HPDE6-E6E7 (cell line): ENCODE data around the gene M1AP.

Experiments
- DNase-seq: peaks from one replicate; pipeline ENCODE4 v3.0.0; 2011; ENCODE audit warnings: missing footprints; ENCODE audit errors: extremely low spot score

M1AP gene

DNA sequence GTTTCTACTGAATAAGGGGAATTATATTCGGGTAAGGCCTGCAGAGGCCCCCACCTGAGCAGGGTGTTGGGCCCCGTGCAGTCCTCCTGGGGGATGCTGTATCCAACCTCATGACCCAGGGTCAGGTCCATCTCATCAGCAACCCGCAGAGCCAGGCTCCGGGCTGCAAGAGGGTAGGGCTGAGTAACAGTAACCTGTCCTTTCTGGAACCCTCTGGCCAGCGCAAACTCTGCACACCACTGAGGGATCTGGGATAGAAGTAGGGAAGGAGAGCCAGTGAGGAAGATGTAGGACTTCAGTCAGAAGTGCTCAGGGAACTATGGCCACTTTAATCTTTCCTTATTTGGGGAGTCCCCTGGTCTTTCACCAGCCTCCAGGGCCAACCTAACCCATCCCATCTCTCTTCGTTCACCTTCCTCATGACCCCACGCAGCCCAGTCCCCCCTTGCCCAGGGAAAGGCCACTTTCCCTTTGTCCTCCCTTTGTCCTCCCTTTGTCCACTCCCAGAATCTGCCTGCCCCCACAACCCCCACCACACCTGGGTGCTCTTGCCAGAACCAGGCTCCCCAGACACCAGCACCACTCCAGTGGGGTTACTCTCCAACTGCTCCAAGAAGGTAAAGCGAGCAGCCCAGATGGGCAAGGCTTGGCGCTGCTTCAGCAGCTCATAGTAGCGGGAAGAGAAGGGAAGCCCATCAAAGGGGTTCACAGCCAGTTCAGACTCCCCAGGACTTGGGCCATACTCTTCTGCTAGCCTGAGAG lies 123.0 kb downstream of the M1AP start:
- no peak for DNase-seq

DNA sequence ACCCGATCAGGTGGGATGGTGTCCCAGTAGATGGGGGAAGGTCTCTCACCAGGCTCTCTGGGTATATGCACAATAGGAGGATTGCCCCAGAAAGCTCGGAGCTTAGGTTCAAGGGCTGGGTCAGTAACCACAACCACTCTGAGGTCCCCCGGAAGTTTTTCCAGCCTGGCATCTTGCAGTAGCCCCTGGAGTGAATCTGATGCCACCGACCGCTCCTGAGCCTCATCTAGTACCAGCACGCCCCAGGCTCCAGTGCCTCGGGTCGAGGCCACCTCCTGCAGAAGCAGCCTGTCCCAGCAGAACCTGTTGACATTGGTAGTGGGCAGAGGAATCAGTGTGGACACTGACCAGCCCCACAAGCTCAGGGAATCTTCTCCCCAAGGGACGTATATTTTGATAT lies 124.1 kb downstream of the M1AP start:
- DNase-seq = no peak

DNA sequence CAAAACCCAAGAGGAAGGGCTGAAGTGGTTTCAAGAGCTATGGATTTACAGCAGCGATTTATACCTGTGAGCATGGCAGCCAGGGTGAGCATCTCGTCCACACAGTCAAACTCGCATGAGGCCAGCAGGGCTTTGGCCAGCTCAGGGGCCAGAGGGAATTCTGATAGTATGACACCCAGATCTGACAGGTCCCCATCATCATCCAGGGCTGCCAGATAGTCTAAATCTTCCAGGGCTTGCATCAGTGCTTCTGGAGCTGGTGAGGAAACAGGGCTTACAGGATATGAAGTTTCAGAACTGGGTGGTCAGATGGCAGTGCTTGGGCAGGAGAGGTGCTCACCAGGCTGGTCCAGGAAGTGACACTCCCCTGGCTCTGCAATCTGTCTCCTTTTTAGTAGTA lies 125.6 kb downstream of the M1AP start:
- no peak for DNase-seq

DNA sequence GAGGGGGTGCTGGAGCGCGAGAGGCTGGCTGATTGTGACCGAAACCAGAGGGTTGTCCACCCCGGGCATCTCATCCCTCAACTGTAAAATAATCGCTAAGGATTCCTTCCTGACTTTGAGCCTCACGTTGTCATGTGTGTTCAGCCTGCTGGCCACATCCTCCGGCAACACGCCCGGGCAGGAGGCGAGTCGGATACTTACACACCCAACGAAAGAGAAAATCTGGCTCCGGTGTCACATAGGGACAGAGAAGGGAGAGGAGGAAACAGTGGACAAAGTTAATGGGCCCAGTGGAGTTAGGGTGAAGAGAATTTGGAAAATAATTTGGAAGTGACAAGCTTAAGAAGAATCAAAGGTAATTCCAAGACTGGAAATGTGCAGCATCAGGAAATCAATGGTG lies 131.5 kb downstream of the M1AP start:
- DNase-seq = no peak

DNA sequence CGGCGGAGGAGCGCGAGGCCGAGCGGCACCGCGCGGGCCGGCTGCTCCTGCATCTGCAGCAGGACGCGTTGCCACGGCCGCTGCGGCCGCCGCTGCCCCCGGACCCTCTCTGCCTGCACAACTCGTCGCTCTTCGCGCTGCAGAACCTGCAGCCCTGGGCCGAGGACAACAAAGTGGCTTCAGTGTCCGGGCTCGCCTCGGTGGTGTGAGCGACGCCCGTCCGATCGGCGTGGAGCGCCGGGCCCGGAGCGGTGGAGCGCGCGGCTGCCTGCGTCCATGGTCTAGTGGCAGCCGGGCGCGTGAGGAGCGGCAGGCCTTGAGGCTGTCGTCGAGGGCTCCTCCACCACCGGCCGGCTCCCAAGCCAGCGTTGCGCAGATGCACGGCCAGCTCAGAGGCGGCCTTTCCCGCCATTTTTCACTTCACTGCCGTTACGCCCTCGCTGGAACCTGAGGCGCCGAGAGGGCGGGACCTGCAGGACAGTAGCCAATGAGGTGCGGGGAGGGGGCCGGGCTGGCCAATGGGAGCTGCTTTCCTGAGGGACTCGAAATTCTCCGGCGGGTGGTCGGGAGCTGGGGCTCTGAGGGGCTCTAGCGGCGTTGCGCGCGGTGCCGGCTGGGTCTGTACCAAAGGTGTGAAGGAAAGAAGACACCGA lies 132.0 kb downstream of the M1AP start:
- DNase-seq = no peak

DNA sequence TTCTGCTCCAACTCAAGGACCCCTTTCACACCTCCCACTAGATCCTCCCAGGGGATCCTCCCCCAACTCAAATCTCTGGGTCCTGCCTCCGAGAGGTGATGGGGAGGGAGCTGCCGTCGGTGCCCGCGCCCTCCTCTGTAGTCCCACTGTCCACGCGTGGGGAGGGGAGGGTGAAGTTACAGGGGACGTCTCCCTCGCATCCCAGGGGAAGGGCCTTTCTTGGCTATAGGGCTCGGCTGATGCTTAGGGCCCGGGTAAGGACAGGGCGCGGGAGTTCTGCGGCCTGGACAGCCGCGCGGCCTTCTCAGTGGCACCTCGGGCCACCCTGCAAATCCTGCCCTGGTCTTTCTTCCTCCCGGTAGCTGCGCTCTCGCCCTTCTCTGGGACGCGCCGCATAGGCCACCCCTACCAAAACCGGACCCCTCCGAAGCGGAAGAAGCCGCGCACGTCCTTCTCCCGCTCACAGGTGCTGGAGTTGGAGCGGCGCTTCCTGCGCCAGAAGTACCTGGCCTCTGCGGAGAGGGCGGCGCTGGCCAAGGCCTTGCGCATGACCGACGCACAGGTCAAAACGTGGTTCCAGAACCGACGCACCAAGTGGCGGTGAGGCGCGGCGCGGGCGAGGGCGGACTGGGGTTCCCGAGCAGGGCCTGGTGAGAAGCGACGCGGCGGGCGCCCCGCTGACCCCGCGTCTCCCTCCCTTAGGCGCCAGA lies 132.7 kb downstream of the M1AP start:
- no peak for DNase-seq

DNA sequence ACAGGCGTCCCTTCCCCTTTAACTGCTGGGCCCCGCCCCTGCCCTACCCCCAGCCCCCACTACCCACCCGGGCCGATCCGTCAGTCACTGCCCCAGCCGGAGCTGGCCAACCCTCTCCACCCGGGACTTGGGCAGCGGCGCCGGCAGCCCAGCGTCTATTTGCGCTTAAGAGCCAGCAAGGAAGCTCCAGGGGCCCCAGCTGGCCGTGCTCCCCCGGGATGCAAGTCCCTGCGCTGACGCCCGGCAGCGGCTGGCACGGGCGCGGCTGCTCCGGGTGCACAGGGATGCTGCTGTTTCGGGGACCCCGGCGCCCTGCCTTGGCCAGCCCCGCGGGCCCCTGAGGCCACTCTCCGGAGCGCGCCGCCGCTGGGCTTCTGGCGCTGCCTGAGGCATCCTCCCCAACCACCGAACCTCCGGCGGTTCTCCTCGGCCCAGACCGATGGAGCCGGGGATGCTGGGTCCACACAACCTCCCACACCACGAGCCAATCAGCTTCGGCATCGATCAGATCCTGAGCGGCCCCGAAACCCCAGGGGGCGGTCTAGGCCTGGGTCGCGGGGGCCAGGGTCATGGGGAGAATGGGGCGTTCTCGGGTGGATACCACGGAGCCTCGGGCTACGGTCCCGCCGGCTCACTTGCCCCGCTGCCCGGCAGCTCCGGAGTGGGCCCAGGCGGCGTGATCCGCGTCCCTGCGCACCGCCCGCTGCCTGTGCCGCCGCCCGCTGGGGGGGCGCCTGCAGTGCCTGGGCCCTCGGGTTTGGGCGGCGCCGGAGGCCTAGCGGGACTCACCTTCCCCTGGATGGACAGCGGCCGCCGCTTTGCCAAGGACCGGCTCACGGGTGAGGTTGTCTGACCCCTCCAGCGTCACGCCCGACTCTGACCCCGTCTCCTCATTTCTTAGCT lies 133.5 kb downstream of the M1AP start, which contains the start of gene TLX2:
TSS of gene TLX2 (plus strand) at position 83 of the 903 bp plus-strand sequence. CDS start at position 440, 357 bp downstream.
- DNase-seq = no peak

DNA sequence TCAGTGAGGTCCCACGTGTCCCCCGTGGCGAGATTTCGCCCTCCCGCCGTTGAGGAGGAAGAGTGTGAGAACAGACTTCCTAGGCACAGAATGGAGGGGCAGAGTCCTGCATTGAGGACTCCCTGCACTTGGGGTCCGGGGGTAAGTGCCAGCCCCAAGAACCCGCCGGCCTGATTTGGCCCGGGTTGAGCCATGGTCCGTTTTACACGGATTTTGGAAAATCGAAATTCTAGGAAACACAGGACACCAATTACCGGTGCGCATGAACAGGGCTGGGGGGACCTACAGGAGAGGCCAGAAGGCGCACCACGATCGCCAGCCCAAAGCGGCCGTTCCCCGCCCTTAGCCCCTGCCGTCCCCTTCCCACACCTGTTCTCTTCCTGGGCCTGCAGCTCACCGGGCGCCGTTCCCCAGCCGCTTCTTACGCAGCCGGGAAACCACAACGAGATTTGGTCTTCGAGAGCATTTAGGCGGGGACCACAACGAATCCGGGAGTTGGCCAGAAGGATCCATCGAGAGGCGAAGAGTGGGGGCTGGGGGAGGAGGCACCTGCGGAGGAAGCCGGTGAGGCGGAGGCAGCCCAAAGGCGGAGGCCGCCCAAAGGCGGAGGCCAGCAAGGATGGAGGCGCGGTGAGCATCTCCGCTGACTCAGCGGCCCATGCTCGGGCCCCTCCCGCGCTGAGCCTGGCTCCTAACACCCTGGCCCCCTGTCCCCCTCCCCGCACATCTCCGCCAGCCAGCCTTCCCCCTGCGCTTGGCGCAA lies 134.3 kb downstream of the M1AP start:
- DNase-seq = no peak

DNA sequence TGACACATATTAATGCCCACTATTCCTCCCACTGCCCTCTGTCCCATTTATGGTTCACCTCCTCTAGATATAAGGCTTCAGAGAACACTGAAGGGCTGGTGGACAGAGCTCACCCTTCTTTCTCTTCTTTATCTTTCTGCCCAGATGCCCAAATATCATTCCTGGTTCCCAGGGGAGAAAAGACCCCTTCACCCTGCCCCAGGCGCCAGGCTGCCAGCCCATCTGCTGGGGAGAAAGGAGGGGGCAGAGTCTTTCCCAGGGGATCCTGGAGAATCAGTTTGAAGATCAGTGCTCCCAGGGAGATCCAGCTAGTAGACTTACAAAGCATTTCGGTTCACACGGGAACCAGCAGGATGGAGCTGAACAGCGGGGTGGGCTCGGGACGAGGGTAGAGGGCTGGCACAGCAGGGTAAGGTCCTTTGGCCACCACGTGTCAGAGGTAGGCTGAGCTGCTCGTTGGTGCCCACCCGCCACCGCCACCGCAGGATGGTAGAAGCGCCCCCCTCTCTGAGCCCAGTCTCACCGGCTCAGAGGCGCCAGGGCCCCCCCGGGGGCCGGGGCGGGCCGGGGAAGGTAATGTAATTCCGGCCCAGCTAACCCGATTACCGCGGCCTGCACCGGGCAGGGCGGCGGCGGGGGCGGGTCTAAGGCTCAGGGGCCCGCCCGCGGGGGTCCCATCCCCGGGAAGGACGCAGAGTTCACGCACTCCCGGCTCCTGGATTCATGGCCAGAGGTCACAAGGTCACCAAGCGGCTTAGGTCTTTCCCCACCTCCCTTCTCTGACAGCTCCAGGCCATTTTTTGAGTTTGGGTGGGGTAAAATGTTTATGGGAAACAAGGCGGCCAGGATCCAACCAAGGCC lies 135.2 kb downstream of the M1AP start:
- no peak for DNase-seq

DNA sequence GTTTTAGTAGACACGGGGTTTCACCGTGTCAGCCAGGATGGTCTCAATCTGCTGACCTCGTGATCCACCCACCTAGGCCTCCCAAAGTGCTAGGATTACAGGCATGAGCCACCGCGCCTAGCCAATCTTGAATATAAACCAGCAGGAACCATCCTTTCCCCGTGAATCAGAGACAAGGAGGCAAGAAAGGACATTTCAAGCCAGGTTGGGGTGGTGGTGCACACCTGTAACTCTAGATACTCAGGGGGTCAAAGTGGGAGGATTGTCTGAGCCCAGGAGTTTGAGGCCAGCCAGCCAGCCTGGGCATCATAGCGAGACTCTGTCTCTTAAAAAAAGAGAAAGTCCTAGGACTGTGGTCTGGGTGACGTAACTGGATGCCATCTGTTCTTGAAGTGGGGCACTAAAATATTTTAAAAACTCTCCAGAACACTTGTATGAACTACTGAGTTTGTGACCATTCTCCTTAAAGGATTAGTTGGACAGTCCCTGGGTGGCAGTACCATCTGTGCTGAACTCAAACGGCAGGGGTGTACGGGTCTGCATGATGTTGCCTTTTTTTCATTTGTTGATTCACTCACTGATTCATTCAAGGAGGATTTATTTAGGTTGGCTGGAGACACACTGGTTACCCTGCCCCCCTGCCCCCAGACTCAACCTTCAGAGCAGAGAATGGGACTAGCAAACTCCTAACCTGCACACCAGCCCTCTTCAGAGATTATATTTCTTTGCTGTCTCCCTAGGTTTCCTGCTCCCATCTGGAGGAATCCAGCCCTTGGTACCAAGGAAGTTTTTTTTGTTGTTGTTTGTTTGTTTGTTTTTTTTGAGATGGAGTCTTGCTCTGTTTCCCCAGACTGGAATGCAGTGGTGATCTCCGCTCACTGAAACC lies 136.8 kb downstream of the M1AP start:
- no peak for DNase-seq

DNA sequence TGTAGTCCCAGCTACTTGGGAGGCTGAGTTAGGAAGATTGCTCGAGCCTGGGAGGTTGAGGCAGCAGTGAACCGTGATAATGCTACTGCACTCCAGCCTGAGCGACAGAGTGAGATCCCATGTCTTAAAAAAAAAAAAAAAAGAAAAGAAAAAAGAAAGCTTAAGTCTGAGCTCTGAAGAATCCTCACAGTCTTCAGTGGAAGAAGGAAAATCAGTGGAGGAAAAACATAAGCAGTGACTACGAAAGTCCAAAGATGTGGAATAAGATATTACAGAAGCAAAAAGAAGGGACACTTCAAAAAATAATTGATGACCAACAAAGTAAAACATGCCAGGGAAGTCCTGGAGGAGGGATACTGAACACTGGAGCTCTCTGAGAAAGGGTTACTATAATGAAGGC lies 137.9 kb downstream of the M1AP start:
- no peak for DNase-seq

DNA sequence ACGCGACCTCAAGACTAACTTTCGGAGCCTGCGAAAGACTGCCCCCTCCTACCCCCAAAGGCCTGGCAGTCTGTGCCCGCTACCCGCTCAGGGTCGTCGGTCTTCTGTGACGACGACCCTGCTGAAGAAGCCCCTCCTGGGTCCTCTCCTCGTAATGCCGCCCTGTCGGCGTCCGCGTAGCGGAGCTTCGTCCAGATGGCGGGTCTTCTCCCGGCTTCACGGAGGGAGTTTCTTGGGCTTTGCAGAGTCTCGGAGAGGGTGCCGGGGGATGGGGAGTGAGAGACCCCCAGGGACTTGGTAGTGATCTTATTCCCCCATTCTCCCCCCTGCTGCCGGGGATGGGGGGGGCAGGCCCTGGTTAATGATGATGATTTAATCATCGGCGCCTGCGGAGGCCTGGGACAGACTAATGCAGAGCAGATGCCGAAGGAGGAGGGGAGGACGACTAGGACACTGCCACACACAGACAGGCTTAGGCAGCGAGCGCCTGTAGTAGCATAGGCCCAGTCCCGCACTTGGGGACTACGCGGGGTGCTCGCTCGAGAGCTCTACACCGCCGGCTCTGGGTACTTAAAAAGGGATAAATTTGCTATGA lies 140.1 kb downstream of the M1AP start:
- no peak for DNase-seq
